Calu3 (cell line): ENCODE results near the gene S100A13. TPM values are rescaled to one million over a fixed set of nuclear protein-coding genes. Genes with fewer than 3 reads are reported as not detected.
A peak's percentile ranks its signal among the peaks of the same experiment; 100 is the strongest.

Source experiments
- BruUV-seq: library from RNA; stranded (reverse); fragments of 400-500 nt; replicated peaks from 2 replicates; lab custom pipeline; 2021; lab: Mats Ljungman, UMichigan
- CTCF ChIA-PET: fragments of 300-600 bp; sonication (Branson Sonifier 250); formaldehyde crosslinking; loops from one replicate; lab custom pipeline; 2022; ENCODE audit warnings: antibody characterized with exemption; lab: Charles Lee
- DNase-seq: peaks from one replicate; pipeline ENCODE4 v3.0.0; 2022
- H3K27ac Mint-ChIP-seq: one replicate; pipeline ENCODE4 v1.8.0; 2022; ENCODE audit warnings: mixed read lengths; ENCODE audit not compliant: unreplicated experiment
- H3K27me3 Mint-ChIP-seq: one replicate; pipeline ENCODE4 v1.8.0; 2022; ENCODE audit warnings: mixed read lengths; ENCODE audit not compliant: unreplicated experiment
- H3K36me3 Mint-ChIP-seq: one replicate; pipeline ENCODE4 v1.8.0; 2022; ENCODE audit warnings: mild to moderate bottlenecking, moderate library complexity, mixed read lengths; ENCODE audit not compliant: insufficient read depth, unreplicated experiment
- H3K4me1 Mint-ChIP-seq: one replicate; pipeline ENCODE4 v1.8.0; 2022; ENCODE audit warnings: mild to moderate bottlenecking, low read depth, mixed read lengths; ENCODE audit not compliant: unreplicated experiment
- H3K4me3 Mint-ChIP-seq: one replicate; pipeline ENCODE4 v1.8.0; 2022; ENCODE audit warnings: mild to moderate bottlenecking, low read depth, moderate library complexity, mixed read lengths; ENCODE audit not compliant: unreplicated experiment
- H3K9me3 Mint-ChIP-seq: one replicate; pipeline ENCODE4 v1.8.0; 2022; ENCODE audit warnings: low read depth, mixed read lengths; ENCODE audit not compliant: unreplicated experiment
- CTCF ChIP-seq: fragments of 200-600 bp; IDR thresholded peaks from one replicate; pipeline ENCODE4 v1.8.0; 2022; ENCODE audit warnings: antibody characterized with exemption; ENCODE audit not compliant: unreplicated experiment
- intact Hi-C: fragments of 100-400 bp; cut with micrococcal nuclease; formaldehyde crosslinking; loops from one replicate; pipeline ENCODE4 v1.10.0; 2022; ENCODE audit not compliant: unreplicated experiment
- total RNA-seq: library from RNA; stranded (reverse); gene quantifications from 2 replicates; pipeline ENCODE4 v1.2.3, GENCODE V29; 2022

S100A13 gene
- total RNA-seq, 1 experiment from 2014 or later: 104 TPM

- Mint-ChIP-seq H3K9me3 (no peaks in the 10 kb centered on the region), H3K27ac (peak overlapping the region; percentile 71), H3K4me1 (peaks cover 46% of the 10 kb centered on the region), H3K27me3 (no peaks in the 10 kb centered on the region), H3K4me3 (peak overlapping the region; percentile 90), H3K36me3 (peaks cover 82% of the 10 kb centered on the region)
- intact Hi-C loops: loop anchor here (2.0 kb wide), 1 partner anchor 35 kb away; no protein-coding TSS in a partner anchor
- BruUV-seq: TSS peak; percentile 19
- CTCF ChIA-PET: interaction anchor here (0.6 to 1.5 kb wide), 7 partner anchors 8 to 92 kb away, joined by 3 to 6 read pairs (median 3); partner anchors contain the start of genes CHTOP, S100A13 and S100A14
- peak; percentile 83 for DNase-seq
- TF ChIP-seq CTCF: no peak
Observed at GRCh38 chr1:153608089-153608682, 19.1 kb downstream of the S100A13 start.

GRCh38 chr1:153607381-153607780, 19.9 kb downstream of the S100A13 start:
- H3K27me3 Mint-ChIP-seq: no peaks in the 10 kb centered on the region
- peaks cover 46% of the 10 kb centered on the region for H3K4me1 Mint-ChIP-seq
- no peak for TF ChIP-seq CTCF
- no peaks in the 10 kb centered on the region for H3K9me3 Mint-ChIP-seq
- no peak for DNase-seq
- CTCF ChIA-PET: interaction anchor here (0.9 to 1.5 kb wide), 5 partner anchors 9 to 91 kb away, joined by 3 to 6 read pairs (median 5); partner anchors contain the start of genes CHTOP, S100A13 and S100A14
- no peak overlapping the region for H3K27ac Mint-ChIP-seq
- intact Hi-C loops: no loop called here
- peaks cover 74% of the 10 kb centered on the region for H3K36me3 Mint-ChIP-seq
- no TSS peak for BruUV-seq
- no peak overlapping the region for H3K4me3 Mint-ChIP-seq

- DNase-seq: no peak
- intact Hi-C loops: no loop called here
- CTCF ChIA-PET: interaction anchor here (0.7 to 1.0 kb wide), 2 partner anchors 9 to 25 kb away, joined by 3 read pairs; no protein-coding TSS in a partner anchor
- H3K27ac Mint-ChIP-seq: no peak overlapping the region
- peaks cover 70% of the 10 kb centered on the region for H3K36me3 Mint-ChIP-seq
- peaks cover 36% of the 10 kb centered on the region for H3K4me1 Mint-ChIP-seq
- H3K9me3 Mint-ChIP-seq: no peaks in the 10 kb centered on the region
- H3K4me3 Mint-ChIP-seq: no peak overlapping the region
- TF ChIP-seq CTCF: no peak
- H3K27me3 Mint-ChIP-seq: no peaks in the 10 kb centered on the region
- BruUV-seq: no TSS peak
Observed at GRCh38 chr1:153606194-153606593, 21.1 kb downstream of the S100A13 start.

- H3K9me3 Mint-ChIP-seq: no peaks in the 10 kb centered on the region
- no peak overlapping the region for H3K4me3 Mint-ChIP-seq
- no peak for TF ChIP-seq CTCF
- H3K4me1 Mint-ChIP-seq: peaks cover 7% of the 10 kb centered on the region
- H3K36me3 Mint-ChIP-seq: peaks cover 40% of the 10 kb centered on the region
- DNase-seq: no peak
- intact Hi-C loops: no loop called here
- BruUV-seq: no TSS peak
- H3K27me3 Mint-ChIP-seq: no peaks in the 10 kb centered on the region
- H3K27ac Mint-ChIP-seq: no peak overlapping the region
- CTCF ChIA-PET: interaction anchor here (0.7 kb wide), 1 partner anchor 9 kb away, joined by 5 read pairs; no protein-coding TSS in a partner anchor
Observed at GRCh38 chr1:153602749-153603148, 24.6 kb downstream of the S100A13 start.
